AG09319 (cell line): ENCODE results near the gene ALDH8A1.

Experiments used
- DNase-seq: peaks from one replicate; pipeline ENCODE4 v3.0.0-alpha.2; 2010; ENCODE audit warnings: low read depth; ENCODE audit errors: extremely low read depth
- CTCF ChIP-seq: IDR thresholded peaks from 2 replicates; pipeline ENCODE4 v1.5.1; 2011; ENCODE audit warnings: low read depth, mild to moderate bottlenecking, inconsistent platforms, low read length, moderate library complexity

Gene ALDH8A1

DNA sequence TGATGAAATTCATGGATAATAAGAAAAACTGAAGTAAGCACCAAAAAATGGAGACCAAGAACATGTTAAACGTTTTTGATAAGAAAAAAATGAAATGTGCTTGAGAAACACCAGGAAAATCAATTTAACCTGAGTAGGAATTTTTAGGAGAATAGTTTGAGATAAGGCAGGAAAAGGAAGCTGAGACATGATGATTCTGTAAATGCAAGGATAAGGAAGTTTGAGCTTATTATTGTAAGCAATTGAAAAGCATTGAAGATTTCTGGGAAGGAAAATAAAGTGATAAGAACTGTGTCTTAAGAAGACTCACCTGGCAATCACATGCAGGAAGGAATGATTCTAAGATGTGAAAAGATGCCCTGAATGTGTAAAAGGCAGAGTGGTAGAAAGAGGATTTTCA, 66.6 kb downstream of the ALDH8A1 start:
- no peak for TF ChIP-seq CTCF
- DNase-seq = no peak

DNA sequence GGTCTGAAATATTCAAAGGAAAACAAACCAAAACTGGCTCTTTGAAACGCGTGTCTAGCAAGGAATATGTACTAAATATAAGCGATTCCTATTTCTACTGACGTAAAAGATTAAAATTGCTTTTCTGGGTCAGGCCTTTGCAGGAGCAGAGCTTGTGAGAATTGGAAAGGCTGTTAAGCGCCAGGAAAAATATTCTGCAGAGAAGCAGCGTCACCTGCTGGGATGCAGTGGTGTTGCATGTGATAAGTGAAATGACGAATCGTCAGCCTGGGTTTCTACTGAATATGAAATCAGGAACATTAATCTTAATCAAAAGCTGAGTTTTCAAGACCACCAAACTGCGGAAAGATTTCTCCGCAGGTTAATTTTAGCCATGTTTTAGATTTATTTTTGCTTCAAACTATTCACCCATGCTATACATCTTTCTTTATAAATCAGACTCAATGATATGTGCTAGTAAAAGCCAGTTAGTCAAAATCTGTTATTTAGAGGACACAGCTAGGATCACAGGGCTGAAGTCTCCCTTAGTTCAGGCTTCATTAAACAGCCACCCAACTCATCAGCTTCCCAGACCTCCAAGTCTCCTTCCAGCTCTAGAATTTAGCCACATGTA, 67.4 kb downstream of the ALDH8A1 start:
- peak; percentile 97 for TF ChIP-seq CTCF
- peak; percentile 50 for DNase-seq

DNA sequence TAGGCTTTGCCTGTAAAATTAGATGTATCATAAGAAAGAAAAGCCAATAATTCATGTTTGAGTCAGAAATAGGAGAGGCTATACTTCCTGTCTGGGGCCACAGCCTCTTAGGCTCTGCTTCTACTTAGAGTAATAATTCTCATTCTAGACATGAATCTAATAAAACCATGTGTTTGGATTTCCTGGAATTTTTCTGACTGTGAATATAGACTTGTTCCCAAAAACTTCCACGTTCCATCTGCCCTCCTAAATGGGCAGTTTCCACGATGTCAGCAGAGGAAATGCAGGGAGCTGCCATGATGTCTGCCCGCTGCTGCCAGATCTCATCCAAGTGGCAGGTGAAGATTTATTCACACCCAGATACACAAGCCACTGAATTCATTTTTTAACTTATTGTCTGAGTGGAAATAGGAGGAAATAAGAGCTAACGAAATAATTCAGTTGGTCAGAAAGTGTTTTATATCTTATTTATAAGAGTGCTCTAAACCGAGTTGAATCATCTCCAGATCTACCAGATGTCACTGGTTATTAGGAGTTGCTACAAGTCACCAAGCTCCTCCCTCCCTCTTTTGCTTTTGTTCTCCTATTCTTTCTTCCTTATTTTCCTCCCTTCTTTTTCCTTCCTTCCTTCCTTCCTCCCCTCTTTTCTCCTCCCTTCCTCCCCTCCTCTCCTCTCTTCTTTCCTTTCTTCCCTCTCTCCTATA, 69.3 kb downstream of the ALDH8A1 start:
- no peak for TF ChIP-seq CTCF
- no peak for DNase-seq

DNA sequence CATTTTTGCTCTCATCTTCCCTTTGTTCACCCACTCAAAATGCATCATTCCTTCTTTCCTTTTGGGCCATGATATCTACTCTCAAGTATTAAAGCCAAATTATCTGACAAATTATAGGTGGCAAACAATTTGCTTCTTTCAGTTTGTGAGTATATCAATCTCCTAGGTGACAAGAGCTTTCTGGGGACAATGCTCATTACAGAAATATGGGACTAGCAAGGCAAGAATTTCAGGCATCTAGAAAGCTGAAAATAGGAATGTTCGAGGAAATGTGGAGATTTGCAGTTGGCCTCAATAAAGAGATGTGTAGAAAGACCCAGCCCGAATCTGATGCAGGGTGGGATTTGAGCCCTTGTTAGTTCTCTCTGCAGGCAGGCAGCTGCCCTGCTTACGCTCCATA, 71.8 kb downstream of the ALDH8A1 start:
- no peak for DNase-seq
- no peak for TF ChIP-seq CTCF

- TF ChIP-seq CTCF = no peak
- DNase-seq = no peak
Observed at GRCh38 chr6:134875367-134875766, 74.5 kb downstream of the ALDH8A1 start.

GRCh38 chr6:134873500-134874388, 76.2 kb downstream of the ALDH8A1 start:
- DNase-seq = no peak
- TF ChIP-seq CTCF = no peak
